Measurements from ENCODE around the gene RERE.

GRCh38 chr1:8570465-8570864, 247.0 kb downstream of the RERE start:
- TF ChIP-seq CTCF (conservative IDR thresholded peaks at IDR 0.05 in 1 of 2, IDR thresholded peaks at IDR 0.05 in 1 of 2; ENCODE audit: extremely low read depth in 1 of 2, insufficient read depth in 1 of 2, low read depth in 1 of 2, low read length in 2 of 2) (no peak), EZH2 (IDR thresholded peaks at IDR 0.05; ENCODE audit: borderline replicate concordance, low read length) (no peak)
